Suppressor macrophage treated with lipopolysaccharide for 1 hour (primary cell): ENCODE data around the gene MGLL.

Experiments
- DNase-seq, 3 donors: peaks; one replicate each; pipeline ENCODE4 v3.0.0-alpha.2; 2020 to 2022

The MGLL gene

GRCh38 chr3:127787571-127788365 lies 34.5 kb downstream of the MGLL start:
- DNase-seq, result no peak

- no peak for DNase-seq
Measured at GRCh38 chr3:127787071-127787490, 35.2 kb downstream of the MGLL start.

GRCh38 chr3:127786353-127787070 lies 35.8 kb downstream of the MGLL start:
- DNase-seq, result no peak

GRCh38 chr3:127785711-127786265 lies 36.5 kb downstream of the MGLL start:
- no peak for DNase-seq

- no peak for DNase-seq
Measured at GRCh38 chr3:127784865-127785710, 37.2 kb downstream of the MGLL start.

GRCh38 chr3:127784283-127784682 lies 38.0 kb downstream of the MGLL start:
- no peak for DNase-seq

- no peak for DNase-seq
Measured at GRCh38 chr3:127783642-127784160, 38.6 kb downstream of the MGLL start.

GRCh38 chr3:127783166-127783565 lies 39.1 kb downstream of the MGLL start:
- no peak for DNase-seq

GRCh38 chr3:127781411-127782001 lies 40.8 kb downstream of the MGLL start:
- DNase-seq, result no peak

- DNase-seq, result peak in 1 of 3 donors; percentile 42
Measured at GRCh38 chr3:127780536-127781400, 41.5 kb downstream of the MGLL start.

GRCh38 chr3:127779747-127780146 lies 42.6 kb downstream of the MGLL start:
- DNase-seq, result peak; percentile 62 to 75 (median 69)

- peak; percentile 41 to 53 (median 44) for DNase-seq
Measured at GRCh38 chr3:127777921-127778656, 44.2 kb downstream of the MGLL start.

GRCh38 chr3:127777332-127777731 lies 45.0 kb downstream of the MGLL start:
- no peak for DNase-seq

GRCh38 chr3:127776347-127776746 lies 46.0 kb downstream of the MGLL start:
- no peak for DNase-seq

GRCh38 chr3:127775398-127776109 lies 46.8 kb downstream of the MGLL start:
- peak; percentile 90 to 94 (median 92) for DNase-seq

- no peak for DNase-seq
Measured at GRCh38 chr3:127774647-127775046, 47.7 kb downstream of the MGLL start.

GRCh38 chr3:127773752-127774395 lies 48.4 kb downstream of the MGLL start:
- no peak for DNase-seq

GRCh38 chr3:127772827-127773751 lies 49.2 kb downstream of the MGLL start:
- no peak for DNase-seq
